Stomach (tissue), 9 donors: ENCODE results near the gene ZIC3. TPM values are rescaled to one million over a fixed set of nuclear protein-coding genes. Genes with fewer than 3 reads are reported as not detected.

Source experiments
- DNase-seq, 2 donors: peaks; one replicate each; pipeline versions ENCODE4 v3.0.0 to v3.0.0-alpha.2; 2013 to 2019
- H3K27ac ChIP-seq, 5 donors: fragments of 200-600 bp in 4 of 5; sonication (generic) in 4 of 5; one replicate each; pipeline ENCODE4 v1.5.1; 2013 to 2019; ENCODE audit warnings: mild to moderate bottlenecking in 1 of 5, moderate library complexity in 1 of 5
- H3K27me3 ChIP-seq, 3 donors: fragments of 200-600 bp; sonication (generic); one replicate each; pipeline ENCODE4 v1.5.1; 2017 to 2019; ENCODE audit warnings: mixed run types in 1 of 3
- H3K36me3 ChIP-seq, 4 donors: fragments of 200-600 bp; sonication (generic); 1 replicate in 3 of 4; 2 replicates in 1 of 4; pipeline ENCODE4 v1.5.1; 2016 to 2019
- H3K4me1 ChIP-seq, 4 donors: fragments of 200-600 bp; sonication (generic); one replicate each; pipeline ENCODE4 v1.5.1; 2016 to 2019
- H3K4me3 ChIP-seq, 4 donors: fragments of 200-600 bp; sonication (generic) in 3 of 4; one replicate each; pipeline ENCODE4 v1.5.1; 2016 to 2019; ENCODE audit warnings: mild to moderate bottlenecking in 1 of 4
- H3K9me3 ChIP-seq, 4 donors: fragments of 200-600 bp; sonication (generic); one replicate each; pipeline ENCODE4 v1.5.1; 2016 to 2019
- CTCF ChIP-seq, 7 experiments: fragments of 450-650 bp in 4 of 7; fragments of 200-600 bp in 3 of 7; sonication (generic) in 3 of 7; IDR thresholded peaks; one replicate each; pipeline ENCODE4 v1.5.1; 2016 to 2019; ENCODE audit warnings: antibody characterized with exemption in 7 of 7, control low read depth in 2 of 7, mild to moderate bottlenecking in 1 of 7
- EP300 ChIP-seq: sonication (generic); formaldehyde crosslinking; IDR thresholded peaks from one replicate; pipeline ENCODE4 v1.6.1; 2017; ENCODE audit warnings: antibody characterized with exemption
- POLR2A ChIP-seq, 4 donors: fragments of 450-650 bp; IDR thresholded peaks; one replicate each; pipeline ENCODE4 v1.6.1; 2016; ENCODE audit warnings: antibody characterized with exemption in 4 of 4, control low read depth in 2 of 4, mild to moderate bottlenecking in 1 of 4, moderate library complexity in 1 of 4
- POLR2AphosphoS5 ChIP-seq, 3 donors: sonication (generic); formaldehyde crosslinking; IDR thresholded peaks; one replicate each; pipeline ENCODE4 v1.6.1; 2016; ENCODE audit warnings: antibody characterized with exemption in 3 of 3
- WGBS, 5 donors: extraction: QIAGEN DNeasy Blood & Tissue Kit in 3 of 5; methylation state at CpG; one replicate each; pipeline versions ENCODE4 v1.1.5 to v1.1.7; 2013 to 2018; 5-methylcytosine and 5-hydroxymethylcytosine counted together
- intact Hi-C: fragments of 100-400 bp; cut with DNase I; formaldehyde crosslinking; loops from one replicate; pipeline ENCODE4 v1.15.1; 2023; ENCODE audit warnings: low total_unique reads
- polyA plus RNA-seq, 3 donors: library from polyadenylated mRNA; stranded (reverse); fragments of 200-250 nt; gene quantifications; one replicate each; pipeline ENCODE4 v1.2.3, GENCODE V29; 2013
- total RNA-seq, 5 donors: library from RNA; depleted of rRNA; stranded (reverse); fragments of >200 nt; gene quantifications; one replicate each; pipeline versions ENCODE4 v1.1.0 to v1.2.3, GENCODE V29; 2014 to 2016
- donor health status: healthy with polysubstance abuse.
- donor health status: Bipolar disorder and iron deficiency.
- donor health status: healthy.

The ZIC3 gene
- total and polyA plus RNA-seq, 8 donors = not detected

GRCh38 chrX:137566746-137567679, 1.1 kb downstream of the ZIC3 start:
- DNase-seq = no peak
- WGBS, 5 donors = 6 to 42% (median 21%) methylated on average over 27 to 71 of the region's 82 CpGs
- Histone ChIP-seq H3K36me3 (no peaks in the 10 kb centered on the region), H3K9me3 (peaks cover 0 to 22% (median 4%) of the 10 kb centered on the region in 4 donors), H3K27me3 (peaks cover 25 to 100% (median 92%) of the 10 kb centered on the region in 3 donors), H3K27ac (no peak overlapping the region), H3K4me3 (peak overlapping the region; percentile 49 to 80 (median 58)), H3K4me1 (peaks cover 4 to 42% (median 25%) of the 10 kb centered on the region in 4 donors)
- no peak for TF ChIP-seq POLR2A (IDR thresholded peaks at IDR 0.05)
- no peak for TF ChIP-seq POLR2AphosphoS5 (IDR thresholded peaks at IDR 0.05)
- TF ChIP-seq EP300 = no peak
- no peak for TF ChIP-seq CTCF (IDR thresholded peaks at IDR 0.05)
- intact Hi-C loops = no loop called here

GRCh38 chrX:137567682-137568232, 1.8 kb downstream of the ZIC3 start:
- 6 to 40% (median 8%) methylated on average over 18 to 36 of the region's 36 CpGs for WGBS, 5 donors
- Histone ChIP-seq H3K27ac (no peak overlapping the region), H3K4me3 (peak overlapping the region in 1 of 4 donors; percentile 18), H3K27me3 (peaks cover 25 to 100% (median 91%) of the 10 kb centered on the region in 3 donors), H3K36me3 (no peaks in the 10 kb centered on the region), H3K4me1 (peaks cover 4 to 42% (median 25%) of the 10 kb centered on the region in 4 donors), H3K9me3 (peaks cover 0 to 22% (median 4%) of the 10 kb centered on the region in 4 donors)
- DNase-seq = no peak
- intact Hi-C loops = no loop called here
- TF ChIP-seq POLR2AphosphoS5 (IDR thresholded peaks at IDR 0.05) = no peak
- no peak for TF ChIP-seq CTCF (IDR thresholded peaks at IDR 0.05)
- TF ChIP-seq EP300 = no peak
- no peak for TF ChIP-seq POLR2A (IDR thresholded peaks at IDR 0.05)

GRCh38 chrX:137568741-137569469, 3.0 kb downstream of the ZIC3 start:
- 4 to 29% (median 7%) methylated on average over 14 to 53 of the region's 53 CpGs for WGBS, 5 donors
- intact Hi-C loops = no loop called here
- Histone ChIP-seq H3K4me1 (peaks cover 4 to 44% (median 25%) of the 10 kb centered on the region in 4 donors), H3K36me3 (no peaks in the 10 kb centered on the region), H3K27me3 (peaks cover 31 to 100% (median 89%) of the 10 kb centered on the region in 3 donors), H3K4me3 (peak overlapping the region in 2 of 4 donors; percentile 9 to 14), H3K9me3 (peaks cover 0 to 28% (median 6%) of the 10 kb centered on the region in 4 donors), H3K27ac (no peak overlapping the region)
- no peak for DNase-seq
- no peak for TF ChIP-seq EP300
- no peak for TF ChIP-seq POLR2A (IDR thresholded peaks at IDR 0.05)
- TF ChIP-seq POLR2AphosphoS5 (IDR thresholded peaks at IDR 0.05) = no peak
- no peak for TF ChIP-seq CTCF (IDR thresholded peaks at IDR 0.05)

GRCh38 chrX:137569470-137569891, 3.6 kb downstream of the ZIC3 start:
- DNase-seq = no peak
- Histone ChIP-seq H3K36me3 (no peaks in the 10 kb centered on the region), H3K27me3 (peaks cover 33 to 100% (median 89%) of the 10 kb centered on the region in 3 donors), H3K27ac (no peak overlapping the region), H3K9me3 (peaks cover 0 to 34% (median 9%) of the 10 kb centered on the region in 4 donors), H3K4me3 (peak overlapping the region in 1 of 4 donors; percentile 14), H3K4me1 (peaks cover 4 to 49% (median 25%) of the 10 kb centered on the region in 4 donors)
- intact Hi-C loops = no loop called here
- 5 to 26% (median 10%) methylated on average over 16 of the region's 16 CpGs for WGBS, 5 donors
- TF ChIP-seq CTCF (IDR thresholded peaks at IDR 0.05) (no peak), EP300 (no peak), POLR2A (IDR thresholded peaks at IDR 0.05) (no peak), POLR2AphosphoS5 (IDR thresholded peaks at IDR 0.05) (no peak)
